DMS 273 treated with DMSO at 0.1 percent for 48 hours (cell line): Measurements from ENCODE around the gene NMRAL1.

Experiments
- DNase-seq: peaks from one replicate; lab custom pipeline; 2025; lab: John Stamatoyannopoulos, UW

Gene NMRAL1

DNA sequence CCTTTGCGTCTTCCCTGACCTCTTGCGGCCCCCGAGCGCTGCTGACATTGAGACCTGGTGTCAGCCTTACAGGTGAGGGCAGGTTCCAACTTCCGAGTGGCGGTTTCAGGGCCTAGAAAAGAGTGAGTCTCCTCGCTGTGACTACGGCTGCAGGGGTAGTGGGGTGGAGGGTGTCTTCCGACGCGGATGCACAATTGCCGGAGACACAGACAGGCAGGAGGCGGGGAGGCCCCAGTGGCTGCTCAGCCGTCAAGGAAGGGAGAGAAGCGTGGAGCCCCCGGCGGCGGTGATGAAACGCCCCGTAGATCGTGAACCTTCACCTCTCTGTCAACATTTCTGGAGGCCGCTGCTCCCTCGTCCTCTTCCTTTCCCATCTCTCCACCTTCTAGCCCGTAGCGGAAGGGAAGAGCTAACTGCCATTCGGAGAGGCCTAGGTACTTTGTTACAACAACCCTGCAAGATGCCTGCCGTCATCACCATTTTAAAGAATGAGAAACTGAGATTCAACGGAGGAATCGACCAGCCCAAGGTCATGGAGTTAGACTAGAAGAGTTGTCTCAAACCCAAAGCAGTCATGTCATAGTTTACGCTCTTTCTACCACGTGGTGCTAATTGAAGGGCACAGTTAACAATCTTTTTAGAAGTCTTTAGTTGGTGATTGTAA lies 48.3 kb downstream of the NMRAL1 start:
- no peak for DNase-seq

DNA sequence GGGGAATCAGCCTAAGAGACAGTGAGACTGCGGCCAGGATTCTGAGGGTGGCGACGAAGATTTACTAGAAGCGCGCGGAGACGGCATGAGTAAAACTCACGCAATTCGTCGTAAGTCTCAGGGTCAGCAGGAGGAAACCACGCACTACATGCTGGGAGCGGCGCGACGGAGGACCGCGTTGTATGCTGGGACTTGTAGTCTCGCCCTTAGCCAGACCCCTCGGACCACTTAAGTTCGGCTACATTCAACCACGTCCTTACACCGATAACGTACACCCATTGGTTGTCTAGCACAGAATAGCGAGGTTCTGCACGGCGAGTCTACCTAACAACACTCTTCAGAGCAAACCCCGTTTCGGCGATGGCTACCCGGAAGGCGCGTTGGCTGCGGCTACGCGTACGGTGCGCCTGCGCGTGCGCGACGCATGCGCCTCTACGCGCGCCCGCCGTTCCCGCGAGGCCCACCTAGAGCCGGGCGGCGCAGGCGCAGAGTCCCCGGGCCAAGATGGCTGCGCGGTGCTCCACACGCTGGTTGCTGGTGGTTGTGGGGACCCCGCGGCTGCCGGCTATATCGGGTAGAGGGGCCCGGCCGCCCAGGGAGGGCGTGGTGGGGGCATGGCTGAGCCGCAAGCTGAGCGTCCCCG lies 48.9 kb downstream of the NMRAL1 start, which contains the start of gene DNAJA3:
TSS of gene DNAJA3 (plus strand) at position 491 of the 643 bp plus-strand sequence. CDS start at position 505, 14 bp downstream.
- DNase-seq = peak; percentile 91

DNA sequence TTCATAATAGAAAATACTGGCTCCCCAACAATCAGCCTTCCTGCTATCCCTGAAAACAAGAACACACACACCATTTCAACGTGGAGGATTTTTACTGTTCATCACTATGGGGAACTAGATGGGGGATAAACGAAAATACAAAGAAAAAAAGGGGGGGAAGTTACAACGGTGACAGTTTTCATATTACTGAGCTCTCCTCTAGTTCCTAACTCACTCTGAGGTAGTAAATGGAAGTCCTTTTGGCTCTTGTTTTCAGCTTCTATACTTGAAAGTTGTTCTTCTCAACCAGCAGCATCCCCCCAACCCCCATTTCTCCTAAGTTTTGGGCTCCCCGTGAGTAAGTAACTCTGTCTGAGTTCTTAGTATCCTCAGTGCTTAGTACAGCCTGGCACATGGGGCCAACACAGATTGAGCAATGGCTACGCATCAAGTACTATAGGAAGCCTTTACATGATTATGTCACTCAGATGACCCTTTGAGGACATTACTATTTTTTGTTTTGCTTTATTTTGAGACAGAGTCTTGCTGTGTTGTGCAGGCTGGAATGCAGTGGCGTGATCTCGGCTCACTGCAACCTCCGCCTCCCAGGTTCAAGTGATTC lies 53.8 kb downstream of the NMRAL1 start:
- DNase-seq = no peak

DNA sequence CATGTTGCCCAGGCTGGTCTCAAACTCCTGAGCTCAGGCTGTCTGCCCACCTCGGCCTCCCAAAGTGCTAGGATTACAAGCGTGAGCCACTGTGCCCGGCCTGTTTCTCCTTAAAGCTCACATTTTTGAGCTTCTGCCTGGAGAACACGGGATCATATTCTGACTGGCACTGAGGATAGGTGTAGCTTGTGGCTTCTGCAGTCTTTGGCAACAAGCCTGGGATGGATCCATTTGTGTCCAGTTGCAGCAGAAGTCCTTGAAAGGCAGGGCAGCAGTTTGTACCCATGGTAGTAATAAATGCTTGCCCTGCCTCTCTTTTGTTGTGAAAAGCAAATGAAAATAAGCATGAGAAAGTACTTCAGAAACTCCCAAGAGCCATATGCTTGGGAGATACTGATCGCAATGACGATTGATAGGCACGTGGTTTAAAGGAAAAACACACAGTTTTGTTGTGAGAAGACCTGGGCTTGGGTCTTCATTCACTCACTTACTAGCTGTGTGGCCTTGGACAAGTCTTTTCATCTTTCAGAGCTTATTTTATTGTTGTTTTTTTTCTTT lies 54.9 kb downstream of the NMRAL1 start:
- DNase-seq = no peak

DNA sequence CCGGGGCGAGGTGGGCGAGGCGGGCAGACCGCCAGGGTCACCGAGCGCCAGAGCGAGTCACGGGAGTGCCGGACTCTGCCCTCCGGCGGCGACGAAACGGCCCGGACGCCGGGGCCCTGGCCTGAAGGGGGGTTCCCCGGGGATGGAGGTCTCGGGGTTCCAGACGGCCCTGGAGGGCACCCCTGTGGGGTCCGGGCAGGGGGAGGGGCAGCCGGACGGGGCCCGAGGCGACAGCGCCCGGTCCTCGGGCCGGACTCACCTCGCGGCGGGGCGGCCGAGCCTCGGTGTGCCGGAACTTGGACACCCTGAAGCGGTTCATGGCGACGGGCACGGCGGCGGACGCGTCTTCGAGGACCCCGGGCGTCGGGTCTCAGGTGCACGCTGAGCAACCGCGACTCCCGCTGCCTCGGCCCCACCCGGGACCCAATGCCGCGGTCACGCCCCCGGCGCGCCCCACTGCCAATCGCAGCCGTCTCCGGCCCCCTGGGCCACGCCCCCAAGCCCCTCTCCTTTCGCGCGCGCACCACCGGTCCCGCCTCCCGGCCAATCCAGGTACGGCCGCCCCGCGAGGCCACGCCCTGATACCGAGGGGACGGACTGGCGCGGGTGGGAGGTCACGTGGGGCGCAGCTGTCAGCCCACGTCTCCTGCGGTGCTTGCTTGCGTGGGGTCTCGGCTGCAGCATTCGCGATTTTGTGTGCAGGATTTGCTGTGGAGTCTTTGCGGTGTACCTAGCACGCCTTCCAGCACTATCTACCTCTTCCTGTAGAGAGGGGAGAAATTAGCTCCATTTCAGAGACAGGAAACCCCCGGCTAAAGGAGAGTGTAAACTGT lies 58.0 kb downstream of the NMRAL1 start, which contains the start of gene CORO7:
TSS of gene CORO7 (minus strand) at position 397 of the 833 bp plus-strand sequence. CDS start at position 319, 78 bp downstream.
- DNase-seq = peak; percentile 63

DNA sequence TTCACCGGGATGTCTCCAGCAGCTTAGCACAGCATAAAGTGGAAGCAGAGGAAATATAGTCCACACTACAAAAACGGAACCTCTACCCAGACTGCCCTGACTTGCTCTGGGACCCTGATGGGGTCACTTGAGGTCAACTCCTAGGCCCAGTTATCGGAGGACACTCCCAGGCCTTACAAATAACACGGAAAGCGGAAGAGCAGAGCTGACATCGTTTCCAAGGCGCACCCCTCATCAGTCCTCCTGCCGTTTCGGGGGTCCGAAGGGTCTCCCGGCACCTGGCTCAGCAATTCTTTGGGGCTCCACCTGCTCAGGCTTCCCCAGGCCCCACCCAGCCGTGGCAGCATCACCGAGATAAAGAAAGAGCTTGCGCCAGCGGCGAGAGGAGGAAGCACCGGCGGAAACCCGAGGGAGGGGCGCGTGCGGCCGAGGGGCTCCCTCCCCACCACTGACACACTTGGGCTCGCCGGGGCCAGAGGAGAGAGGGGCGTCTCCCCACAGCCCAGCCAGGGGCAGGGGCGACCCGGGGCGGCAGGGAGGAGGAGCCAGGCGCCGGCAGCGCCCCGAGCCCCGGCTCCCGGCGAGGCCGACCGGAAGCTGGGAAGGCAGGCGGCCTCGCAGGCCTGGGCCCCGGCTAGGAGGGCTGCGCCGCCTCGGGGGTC lies 58.8 kb downstream of the NMRAL1 start:
- DNase-seq = no peak

DNA sequence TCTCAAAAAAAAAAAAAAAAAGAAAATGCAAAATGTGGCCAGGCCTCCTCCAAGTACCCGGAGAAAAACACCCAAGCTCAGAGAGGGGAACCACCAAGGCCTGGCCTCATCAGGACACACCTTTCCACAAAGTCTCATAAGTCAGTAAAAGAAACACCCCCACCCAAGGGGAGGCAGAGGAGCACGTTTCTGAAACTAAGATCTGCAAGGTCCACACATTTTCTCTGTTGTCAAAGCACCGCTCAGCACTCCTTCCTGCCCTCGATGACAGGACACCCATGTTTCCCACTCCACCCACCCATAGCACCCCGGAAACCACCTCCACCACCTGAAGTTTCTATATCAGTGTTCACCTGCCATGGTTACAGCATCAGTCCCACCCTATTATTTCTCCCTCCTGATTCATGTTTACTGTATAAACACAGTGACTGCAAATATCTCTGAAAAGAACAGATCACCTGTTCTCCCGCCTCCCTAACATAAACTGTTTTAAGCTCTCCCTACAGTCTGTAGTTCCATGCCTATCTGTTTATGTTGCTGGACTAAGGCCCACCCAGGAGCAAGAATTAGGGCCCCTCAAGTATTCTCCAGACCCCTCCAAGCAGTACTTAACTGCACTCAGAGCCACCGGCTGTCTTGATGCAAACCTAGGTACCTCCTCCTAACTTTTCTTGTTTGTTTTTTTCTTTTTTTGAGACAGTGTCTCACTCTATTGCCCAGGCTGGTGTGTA lies 60.1 kb downstream of the NMRAL1 start:
- no peak for DNase-seq

DNA sequence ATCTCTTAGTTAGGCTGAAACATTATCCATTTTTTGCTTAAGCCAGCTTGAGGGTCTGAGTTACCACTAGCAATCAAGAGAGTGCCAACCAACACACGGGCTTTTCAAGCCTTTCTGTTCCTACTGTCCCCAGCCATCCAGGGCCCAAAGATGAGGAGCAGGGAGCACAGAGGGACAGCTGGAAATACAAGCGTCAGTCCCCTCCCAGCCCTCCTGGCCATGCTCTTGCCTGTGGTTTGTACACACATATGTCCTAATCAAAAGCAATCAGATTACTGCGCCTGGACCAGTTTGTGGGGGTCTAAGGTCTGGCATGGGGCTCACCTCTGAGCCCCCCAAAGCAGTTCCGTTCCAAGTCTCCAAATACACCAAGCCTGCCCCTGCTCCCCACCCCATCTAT lies 61.6 kb downstream of the NMRAL1 start:
- no peak for DNase-seq

DNA sequence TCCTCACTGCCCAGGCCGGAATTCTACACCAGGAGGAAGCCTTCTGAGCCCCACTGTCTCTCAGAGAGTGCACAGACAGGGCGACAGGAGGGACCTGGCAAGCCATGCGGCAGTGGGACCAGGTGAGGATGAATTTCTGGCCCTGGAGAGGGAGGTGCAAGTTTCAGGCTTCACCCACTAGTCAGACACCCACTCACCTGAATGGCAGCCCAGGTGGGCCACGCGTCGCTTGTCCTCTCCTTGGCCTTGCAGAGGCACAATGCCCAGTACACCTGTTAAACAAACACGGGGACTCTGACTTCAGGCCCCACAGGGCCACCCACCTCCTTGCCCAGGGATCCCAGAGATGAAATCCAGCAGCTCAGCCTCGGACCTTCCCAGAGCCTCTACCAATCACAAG lies 62.3 kb downstream of the NMRAL1 start:
- DNase-seq = no peak
